Measurements from ENCODE around the gene STX19.

GRCh38 chr3:94066506-94067500 is 38.4 kb upstream of the STX19 start:
- no peak for TF ChIP-seq CTCF (IDR thresholded peaks at IDR 0.05; ENCODE audit: extremely low read depth in 1 of 2, insufficient read depth in 1 of 2, low read depth in 1 of 2, low read length in 2 of 2)
- no peak for TF ChIP-seq POLR2AphosphoS5 (IDR thresholded peaks at IDR 0.05; ENCODE audit: insufficient read depth, low read depth, low read length)
